Breast epithelium (tissue), 4 donors: ENCODE data around the gene MICALL1. TPM values are rescaled to one million over a fixed set of nuclear protein-coding genes. Genes with fewer than 3 reads are reported as not detected.

Experiments used
- DNase-seq, 2 donors: peaks; one replicate each; pipeline ENCODE4 v3.0.0-alpha.2; 2019; ENCODE audit warnings: low spot score in 2 of 2
- H3K27ac ChIP-seq, 2 donors: fragments of 200-600 bp; sonication (generic) in 1 of 2; one replicate each; pipeline ENCODE4 v1.5.1; 2016 to 2019; ENCODE audit warnings: mild to moderate bottlenecking in 1 of 2
- H3K27me3 ChIP-seq, 2 donors: fragments of 200-600 bp; sonication (generic) in 1 of 2; one replicate each; pipeline versions ENCODE4 v1.5.1 to v1.6.0; 2017 to 2019; ENCODE audit warnings: control low read depth in 1 of 2, mild to moderate bottlenecking in 1 of 2
- H3K36me3 ChIP-seq: fragments of 200-600 bp; one replicate; pipeline ENCODE4 v1.5.1; 2019
- H3K4me1 ChIP-seq, 2 donors: fragments of 200-600 bp; sonication (generic); one replicate each; pipeline ENCODE4 v1.5.1; 2016 to 2019; ENCODE audit warnings: control low read depth in 1 of 2
- H3K4me3 ChIP-seq, 3 donors: fragments of 200-600 bp; sonication (generic); 1 replicate in 2 of 3; 2 replicates in 1 of 3; pipeline ENCODE4 v1.5.1; 2016 to 2019; ENCODE audit warnings: mild to moderate bottlenecking in 3 of 3, moderate library complexity in 2 of 3
- H3K9me3 ChIP-seq, 2 donors: fragments of 200-600 bp; sonication (generic) in 1 of 2; one replicate each; pipeline ENCODE4 v1.5.1; 2016 to 2019; ENCODE audit warnings: control low read depth in 1 of 2
- POLR2A ChIP-seq: fragments of 450-650 bp; IDR thresholded peaks from one replicate; pipeline ENCODE4 v1.6.1; 2016; ENCODE audit warnings: antibody characterized with exemption, mild to moderate bottlenecking, moderate library complexity
- POLR2AphosphoS5 ChIP-seq, 3 donors: sonication (generic); formaldehyde crosslinking; IDR thresholded peaks; one replicate each; pipeline ENCODE4 v1.6.1; 2017; ENCODE audit warnings: antibody characterized with exemption in 3 of 3
- intact Hi-C: fragments of 100-400 bp; cut with DNase I; formaldehyde crosslinking; loops from one replicate; pipeline ENCODE4 v1.15.1; 2023; ENCODE audit warnings: low total_unique reads
- total RNA-seq, 3 donors: library from RNA; depleted of rRNA; stranded (reverse); fragments of >200 nt; gene quantifications; one replicate each; pipeline ENCODE4 v1.1.0, GENCODE V29; 2016
- TF ChIP-seq, protein P1 (sequence below), 3 donors: fragments of 450-650 bp; IDR thresholded peaks; one replicate each; pipeline ENCODE4 v1.5.1; 2016 to 2017; ENCODE audit warnings: antibody characterized with exemption in 3 of 3, mild to moderate bottlenecking in 3 of 3, moderate library complexity in 3 of 3

Gene MICALL1
- total RNA-seq, 3 donors from 2014 or later = 8.6 to 25.6 (median 22.0) TPM

- DNase-seq = no peak
- peaks cover 0 to 49% of the 10 kb centered on the region in 2 donors for H3K4me1 ChIP-seq
- intact Hi-C loops = no loop called here
These were observed 13.3 kb upstream of the MICALL1 start for GRCh38 chr22:37892566-37893335.

DNA sequence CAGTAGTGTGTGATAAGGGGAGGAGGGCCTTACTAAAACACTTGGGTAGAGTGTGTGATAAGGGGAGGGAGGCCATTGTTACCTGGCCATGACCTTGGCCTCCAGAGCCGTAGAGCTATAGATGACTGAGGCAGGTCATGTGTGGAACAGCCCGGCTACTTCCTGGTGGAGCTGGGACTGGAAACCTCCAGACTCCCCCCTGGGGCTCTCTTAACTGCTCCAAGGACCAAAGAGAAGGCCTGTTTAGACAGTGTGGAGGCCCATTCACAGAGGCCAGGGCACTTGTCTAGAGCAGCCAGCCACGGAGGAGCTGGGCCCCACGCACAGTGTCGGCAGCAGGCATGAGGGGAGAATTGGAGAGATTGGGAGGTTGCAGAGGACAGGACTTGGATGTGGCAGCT is 12.5 kb upstream of the MICALL1 start:
- intact Hi-C loops = no loop called here
- no peak for DNase-seq
- H3K27me3 ChIP-seq = no peaks in the 10 kb centered on the region
- peak overlapping the region; percentile 77 to 93 for H3K27ac ChIP-seq
- H3K9me3 ChIP-seq = no peaks in the 10 kb centered on the region
- H3K36me3 ChIP-seq = peaks cover 4% of the 10 kb centered on the region
- peaks cover 0 to 49% of the 10 kb centered on the region in 2 donors for H3K4me1 ChIP-seq
- TF ChIP-seq POLR2A = no peak
- TF ChIP-seq, protein P1, sequence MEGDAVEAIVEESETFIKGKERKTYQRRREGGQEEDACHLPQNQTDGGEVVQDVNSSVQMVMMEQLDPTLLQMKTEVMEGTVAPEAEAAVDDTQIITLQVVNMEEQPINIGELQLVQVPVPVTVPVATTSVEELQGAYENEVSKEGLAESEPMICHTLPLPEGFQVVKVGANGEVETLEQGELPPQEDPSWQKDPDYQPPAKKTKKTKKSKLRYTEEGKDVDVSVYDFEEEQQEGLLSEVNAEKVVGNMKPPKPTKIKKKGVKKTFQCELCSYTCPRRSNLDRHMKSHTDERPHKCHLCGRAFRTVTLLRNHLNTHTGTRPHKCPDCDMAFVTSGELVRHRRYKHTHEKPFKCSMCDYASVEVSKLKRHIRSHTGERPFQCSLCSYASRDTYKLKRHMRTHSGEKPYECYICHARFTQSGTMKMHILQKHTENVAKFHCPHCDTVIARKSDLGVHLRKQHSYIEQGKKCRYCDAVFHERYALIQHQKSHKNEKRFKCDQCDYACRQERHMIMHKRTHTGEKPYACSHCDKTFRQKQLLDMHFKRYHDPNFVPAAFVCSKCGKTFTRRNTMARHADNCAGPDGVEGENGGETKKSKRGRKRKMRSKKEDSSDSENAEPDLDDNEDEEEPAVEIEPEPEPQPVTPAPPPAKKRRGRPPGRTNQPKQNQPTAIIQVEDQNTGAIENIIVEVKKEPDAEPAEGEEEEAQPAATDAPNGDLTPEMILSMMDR (IDR thresholded peaks at IDR 0.05) = no peak
- no peak for TF ChIP-seq POLR2AphosphoS5 (IDR thresholded peaks at IDR 0.05)
- no peak overlapping the region for H3K4me3 ChIP-seq

More at GRCh38 chr22:37892566-37893335, 13.3 kb upstream of the MICALL1 start:
- Histone ChIP-seq H3K4me3 (no peak overlapping the region), H3K9me3 (no peaks in the 10 kb centered on the region), H3K27ac (peak overlapping the region; percentile 77 to 93), H3K27me3 (no peaks in the 10 kb centered on the region), H3K36me3 (peaks cover 4% of the 10 kb centered on the region)
- no peak for TF ChIP-seq POLR2A
- no peak for TF ChIP-seq POLR2AphosphoS5 (IDR thresholded peaks at IDR 0.05)
- TF ChIP-seq, protein P1 (IDR thresholded peaks at IDR 0.05) = no peak

DNA sequence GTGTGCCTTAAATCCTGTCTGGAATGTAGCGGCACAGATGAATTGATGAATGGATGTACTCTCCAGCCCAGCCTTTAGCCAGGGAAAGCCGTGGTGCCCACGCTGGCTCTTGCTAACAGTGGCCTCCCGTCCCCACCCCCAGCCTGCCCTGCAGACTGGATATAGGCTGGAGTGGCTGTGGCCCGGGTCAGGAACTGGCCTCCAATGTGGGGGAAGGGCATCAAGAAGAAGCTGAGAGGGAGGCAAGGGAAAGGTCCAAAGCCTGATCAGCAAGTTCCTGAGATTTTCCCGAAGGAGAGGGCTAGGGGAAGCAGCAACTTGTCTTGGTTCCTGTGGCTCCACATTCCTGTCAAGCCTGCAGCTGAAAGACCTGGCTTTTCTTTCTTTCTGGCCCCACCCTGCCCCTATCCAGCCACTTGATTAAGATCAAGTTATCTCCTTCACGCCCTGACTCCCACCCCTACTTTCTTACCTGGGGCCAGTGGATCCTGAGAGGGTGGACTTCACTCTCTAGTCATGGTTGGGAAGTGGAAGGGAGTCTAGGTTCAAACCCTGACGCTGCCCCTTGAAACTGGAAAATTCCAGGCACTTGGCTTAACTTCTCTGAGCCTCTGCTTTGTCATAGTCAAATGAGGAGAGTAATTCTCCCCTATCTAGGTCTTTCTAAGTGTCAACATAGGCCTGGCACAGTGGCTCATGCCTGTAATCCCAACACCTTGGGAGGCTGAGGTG is 11.0 kb upstream of the MICALL1 start:
- Histone ChIP-seq H3K4me1 (peaks cover 0 to 48% of the 10 kb centered on the region in 2 donors), H3K27ac (peak overlapping the region; percentile 91 to 93), H3K27me3 (no peaks in the 10 kb centered on the region), H3K9me3 (no peaks in the 10 kb centered on the region), H3K4me3 (no peak overlapping the region), H3K36me3 (no peaks in the 10 kb centered on the region)
- DNase-seq = peak in 1 of 2 donors; percentile 65
- intact Hi-C loops = no loop called here
- no peak for TF ChIP-seq POLR2A
- peak in 1 of 3 donors; percentile 46 for TF ChIP-seq POLR2AphosphoS5 (IDR thresholded peaks at IDR 0.05)

- intact Hi-C loops = no loop called here
- Histone ChIP-seq H3K27ac (peak overlapping the region; percentile 91 to 93), H3K27me3 (no peaks in the 10 kb centered on the region), H3K36me3 (no peaks in the 10 kb centered on the region), H3K4me3 (no peak overlapping the region), H3K9me3 (no peaks in the 10 kb centered on the region), H3K4me1 (peaks cover 0 to 48% of the 10 kb centered on the region in 2 donors)
- TF ChIP-seq POLR2A (no peak), POLR2AphosphoS5 (IDR thresholded peaks at IDR 0.05) (peak in 1 of 3 donors; percentile 19)
- TF ChIP-seq, protein P1 (IDR thresholded peaks at IDR 0.05) = no peak
- peak in 1 of 2 donors; percentile 48 for DNase-seq
These were observed 9.9 kb upstream of the MICALL1 start for GRCh38 chr22:37896181-37896592.

GRCh38 chr22:37896939-37897338 is 9.2 kb upstream of the MICALL1 start:
- no peak for DNase-seq
- peaks cover 0 to 48% of the 10 kb centered on the region in 2 donors for H3K4me1 ChIP-seq
- no peaks in the 10 kb centered on the region for H3K36me3 ChIP-seq
- H3K4me3 ChIP-seq = no peak overlapping the region
- peak overlapping the region; percentile 91 to 93 for H3K27ac ChIP-seq
- no peak for TF ChIP-seq POLR2A
- TF ChIP-seq POLR2AphosphoS5 (IDR thresholded peaks at IDR 0.05) = no peak
- TF ChIP-seq, protein P1 (IDR thresholded peaks at IDR 0.05) = no peak
- no peaks in the 10 kb centered on the region for H3K9me3 ChIP-seq
- intact Hi-C loops = no loop called here
- no peaks in the 10 kb centered on the region for H3K27me3 ChIP-seq
